K562 treated with DMSO at 1 percent for 48 hours (cell line): ENCODE results near the gene CYP2U1. TPM values are rescaled to one million over a fixed set of nuclear protein-coding genes. Genes with fewer than 3 reads are reported as not detected.

Experiments used
- total RNA-seq: library from RNA; unstranded; fragments of 300-600 nt; gene quantifications from 2 replicates; pipeline ENCODE4 v1.2.3, GENCODE V29; 2022; ENCODE audit warnings: low replicate concordance; ENCODE audit errors: extremely low read depth

The CYP2U1 gene
- not detected in 2 replicates for total RNA-seq

DNA sequence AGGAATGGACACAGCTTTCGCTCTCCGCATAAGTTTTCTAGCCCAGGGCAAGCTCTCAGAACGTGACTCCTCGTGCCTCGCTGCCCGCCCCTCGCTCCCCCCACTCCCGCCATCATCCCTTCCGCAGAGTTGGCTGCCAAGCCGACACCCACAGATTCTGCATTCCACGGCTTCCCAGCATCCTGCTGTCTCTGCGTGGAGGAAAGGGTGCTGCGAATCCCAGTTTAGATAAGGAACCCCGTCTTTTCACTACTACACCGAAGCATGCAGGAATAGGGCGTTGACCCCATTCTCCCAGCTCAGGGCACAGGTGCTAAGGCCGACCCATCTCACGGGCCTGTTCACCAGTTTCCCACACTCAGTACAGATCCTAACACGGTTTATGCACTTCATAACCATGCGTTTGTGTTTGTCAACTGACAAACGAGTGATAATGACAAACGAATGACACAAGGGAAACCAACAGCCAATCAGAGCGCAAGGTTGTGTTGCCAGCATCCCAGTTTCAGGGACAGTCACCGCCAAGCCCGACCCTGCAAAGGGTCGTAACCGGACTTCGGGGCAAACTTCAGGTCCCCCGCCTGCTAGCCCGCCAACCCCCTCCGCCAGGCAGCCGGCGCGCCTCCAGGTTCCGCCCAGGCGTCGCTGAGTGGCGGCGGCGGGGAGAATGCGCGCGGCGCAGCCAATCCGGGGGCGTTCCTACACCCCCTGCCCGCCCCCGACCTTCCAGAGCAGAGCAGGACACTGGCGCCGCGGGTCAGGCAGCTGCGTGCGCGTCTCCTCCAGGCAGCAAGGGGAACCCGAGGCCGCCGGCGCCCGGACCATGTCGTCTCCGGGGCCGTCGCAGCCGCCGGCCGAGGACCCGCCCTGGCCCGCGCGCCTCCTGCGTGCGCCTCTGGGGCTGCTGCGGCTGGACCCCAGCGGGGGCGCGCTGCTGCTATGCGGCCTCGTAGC lies at the start of gene CYP2U1:
Gene CYP2U1 (plus strand): TSS at position 729 of the 954 bp plus-strand sequence. CDS start 95 bp downstream, at position 824.

GRCh38 chr4:107989537-107990386 lies 58.4 kb downstream of the CYP2U1 start, which contains the start of gene HADH:
HADH (plus strand) TSS chr4:107989889; CDS start chr4:107989933, 44 bp downstream.

Other genes with a start within 250 kb of the CYP2U1 start
- not detected in 2 replicates for gene PAPSS1, start 211.3 kb upstream of the CYP2U1 start, total RNA-seq
- gene SGMS2, start 106.6 kb upstream of the CYP2U1 start, total RNA-seq, result not detected in 2 replicates
- gene HADH, start 58.3 kb downstream of the CYP2U1 start, total RNA-seq, result not detected in 2 replicates
- gene LEF1, start 237.4 kb downstream of the CYP2U1 start, total RNA-seq, result 653 TPM in 1 of 2 replicates, not detected in the other